Upper lobe of left lung (tissue), 4 donors: ENCODE results near the gene PMPCA.

Source experiments
- EP300 ChIP-seq, 4 donors: sonication (generic); formaldehyde crosslinking; IDR thresholded peaks; one replicate each; pipeline ENCODE4 v1.5.1; 2017; ENCODE audit warnings: antibody characterized with exemption in 4 of 4, control low read depth in 2 of 4
- POLR2A ChIP-seq, 4 donors: fragments of 450-650 bp; IDR thresholded peaks; one replicate each; pipeline ENCODE4 v1.5.1; 2016 to 2017; ENCODE audit warnings: antibody characterized with exemption in 4 of 4, mild to moderate bottlenecking in 2 of 4
- POLR2AphosphoS5 ChIP-seq, 2 donors: sonication (generic); formaldehyde crosslinking; IDR thresholded peaks; one replicate each; pipeline ENCODE4 v1.5.1; 2017; ENCODE audit warnings: antibody characterized with exemption in 2 of 2
- TF ChIP-seq, protein P1 (sequence below), 6 experiments: fragments of 450-650 bp in 4 of 6; fragments of 200-600 bp in 2 of 6; sonication (generic) in 2 of 6; IDR thresholded peaks; one replicate each; pipeline ENCODE4 v1.5.1; 2016 to 2019; ENCODE audit warnings: antibody characterized with exemption in 6 of 6

DNA sequence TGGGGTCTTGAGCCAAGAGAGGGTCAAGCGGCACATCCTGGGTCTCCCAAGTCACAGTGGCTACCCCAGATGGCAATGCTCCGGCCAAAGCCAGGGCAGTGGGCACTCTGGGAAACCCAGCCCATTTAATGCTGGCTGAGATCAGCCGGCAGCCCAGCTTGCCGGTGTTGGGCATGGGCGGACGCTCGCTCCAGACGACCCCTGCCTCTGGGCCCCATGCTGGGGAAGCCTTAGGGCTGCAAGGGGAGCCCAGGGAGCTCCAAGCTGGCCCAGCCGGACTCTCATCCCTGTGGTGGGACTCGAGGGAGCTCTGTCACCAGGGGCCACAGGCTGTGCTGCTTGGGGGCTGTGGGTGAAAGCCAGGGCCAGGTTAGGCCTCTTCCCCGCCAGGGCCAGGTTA is 31.1 kb upstream of the PMPCA start:
- TF ChIP-seq, protein P1, sequence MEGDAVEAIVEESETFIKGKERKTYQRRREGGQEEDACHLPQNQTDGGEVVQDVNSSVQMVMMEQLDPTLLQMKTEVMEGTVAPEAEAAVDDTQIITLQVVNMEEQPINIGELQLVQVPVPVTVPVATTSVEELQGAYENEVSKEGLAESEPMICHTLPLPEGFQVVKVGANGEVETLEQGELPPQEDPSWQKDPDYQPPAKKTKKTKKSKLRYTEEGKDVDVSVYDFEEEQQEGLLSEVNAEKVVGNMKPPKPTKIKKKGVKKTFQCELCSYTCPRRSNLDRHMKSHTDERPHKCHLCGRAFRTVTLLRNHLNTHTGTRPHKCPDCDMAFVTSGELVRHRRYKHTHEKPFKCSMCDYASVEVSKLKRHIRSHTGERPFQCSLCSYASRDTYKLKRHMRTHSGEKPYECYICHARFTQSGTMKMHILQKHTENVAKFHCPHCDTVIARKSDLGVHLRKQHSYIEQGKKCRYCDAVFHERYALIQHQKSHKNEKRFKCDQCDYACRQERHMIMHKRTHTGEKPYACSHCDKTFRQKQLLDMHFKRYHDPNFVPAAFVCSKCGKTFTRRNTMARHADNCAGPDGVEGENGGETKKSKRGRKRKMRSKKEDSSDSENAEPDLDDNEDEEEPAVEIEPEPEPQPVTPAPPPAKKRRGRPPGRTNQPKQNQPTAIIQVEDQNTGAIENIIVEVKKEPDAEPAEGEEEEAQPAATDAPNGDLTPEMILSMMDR (IDR thresholded peaks at IDR 0.05): no peak
- no peak for TF ChIP-seq POLR2AphosphoS5 (IDR thresholded peaks at IDR 0.05)
- no peak for TF ChIP-seq EP300 (IDR thresholded peaks at IDR 0.05)
- no peak for TF ChIP-seq POLR2A (IDR thresholded peaks at IDR 0.05)
